Endometrial microvascular endothelial cells (primary cell): ENCODE measurements around the gene DCLRE1A. TPM values are rescaled to one million over a fixed set of nuclear protein-coding genes. Genes with fewer than 3 reads are reported as not detected.

Experiments used
- in situ Hi-C: cut with HindIII; loops from 2 replicates; pipeline ENCODE4 v1.10.0; 2017; ENCODE audit warnings: low sequenced_read_pairs, low pct_unique_long_range_greater_than_20kb; ENCODE audit errors: inconsistent ontology term
- total RNA-seq: library from RNA; depleted of rRNA; stranded (reverse); fragments of >200 nt; gene quantifications from one replicate; pipeline ENCODE4 v1.2.3, GENCODE V29; 2015; ENCODE audit errors: inconsistent ontology term

Gene DCLRE1A
- total RNA-seq, 1 donor from 2014 or later: 6.8 TPM

DNA sequence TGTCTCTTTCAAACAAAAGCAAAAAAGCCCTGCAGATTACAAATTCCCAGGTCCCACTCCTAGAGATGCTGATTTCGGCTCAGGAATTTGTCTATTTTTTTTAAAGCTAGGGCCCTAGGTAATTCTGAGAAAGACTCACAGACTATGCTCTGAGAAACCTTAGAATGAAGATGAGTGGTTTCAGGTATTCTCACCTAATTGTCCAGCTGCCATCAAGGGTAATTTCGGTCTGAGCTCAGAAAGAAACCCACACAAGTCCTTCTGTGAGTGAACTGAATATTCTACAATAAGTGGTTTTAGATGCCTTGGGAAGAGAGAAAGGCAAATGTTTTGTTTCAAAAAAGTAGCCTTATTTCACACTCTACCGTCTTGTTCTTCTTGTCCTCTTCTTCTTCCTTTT is 45.7 kb downstream of the DCLRE1A start:
- in situ Hi-C loops: no loop called here

DNA sequence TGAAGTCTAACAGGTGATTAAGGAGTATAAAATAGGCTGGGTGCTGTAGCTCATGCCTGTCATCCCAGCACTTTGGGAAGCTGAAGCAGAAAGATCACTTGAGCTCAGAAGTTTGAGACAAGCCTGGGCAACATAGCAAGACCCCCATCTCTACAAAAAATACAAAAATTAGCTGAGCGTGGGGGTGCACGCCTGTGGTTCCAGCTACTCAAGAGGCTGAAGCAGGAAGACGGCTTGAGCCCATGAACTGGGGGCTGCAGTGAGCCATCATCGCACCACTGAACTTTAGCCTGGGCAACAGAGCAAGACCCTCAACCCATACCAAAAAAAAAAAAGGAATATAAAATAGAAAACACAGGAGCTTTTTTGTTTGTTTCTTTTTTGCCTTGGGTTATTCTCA is 47.4 kb downstream of the DCLRE1A start:
- in situ Hi-C loops: no loop called here

DNA sequence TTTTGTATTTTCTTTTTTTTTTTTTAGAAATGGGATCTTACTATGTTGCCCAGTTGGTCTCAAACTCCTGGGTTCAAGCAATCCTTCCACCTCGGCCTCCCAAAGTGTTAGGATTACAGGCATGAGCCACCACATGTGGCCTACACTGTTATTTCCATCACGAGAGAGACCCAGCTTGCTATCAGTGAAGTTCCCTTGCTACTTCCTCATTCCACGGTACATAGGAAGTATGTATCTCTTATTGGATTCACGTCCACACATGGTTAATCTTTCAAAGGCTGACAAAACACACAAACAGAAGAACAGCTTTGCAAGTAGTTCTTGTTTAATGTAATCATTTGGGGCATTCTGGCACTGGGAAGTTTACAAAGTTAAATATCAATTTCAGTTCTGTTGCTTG is 50.9 kb downstream of the DCLRE1A start:
- in situ Hi-C loops: no loop called here

DNA sequence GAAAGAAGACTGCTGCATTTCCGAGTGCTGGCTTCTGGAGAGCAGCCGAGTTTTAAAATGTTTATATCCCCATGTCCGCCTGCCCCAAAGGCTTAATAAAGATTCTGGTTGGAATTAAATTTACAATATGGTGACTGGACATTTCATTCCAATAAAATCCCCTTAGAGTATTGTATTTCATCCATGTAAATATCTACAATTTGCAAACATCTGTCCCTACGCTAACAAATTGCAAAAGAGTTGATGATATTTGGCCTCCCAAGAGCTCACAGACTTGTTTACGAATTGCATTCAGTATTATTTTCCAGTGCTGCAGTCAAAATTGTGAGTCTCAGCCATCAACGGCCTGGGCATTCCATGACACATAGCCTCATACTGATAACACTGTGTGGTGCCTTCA is 52.3 kb downstream of the DCLRE1A start:
- in situ Hi-C loops: no loop called here

DNA sequence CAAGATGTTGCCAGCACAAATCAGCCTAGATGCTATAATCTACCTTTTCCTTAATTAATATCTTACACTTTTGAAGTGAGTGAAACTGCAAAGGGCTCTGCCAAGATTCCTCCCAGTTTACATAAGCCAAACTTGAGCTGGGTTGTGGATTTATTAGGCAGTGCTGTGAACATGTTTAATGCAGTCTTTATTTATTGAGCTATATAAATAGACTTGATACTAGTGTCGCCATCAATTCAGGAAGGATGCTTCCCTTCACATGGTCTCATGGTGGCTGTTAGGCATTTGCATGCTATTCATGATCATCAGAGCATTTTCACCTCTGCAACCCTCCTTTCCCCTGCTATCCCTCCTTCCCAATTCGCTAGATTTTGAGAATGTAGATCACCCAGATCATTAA is 62.2 kb downstream of the DCLRE1A start:
- in situ Hi-C loops: no loop called here

DNA sequence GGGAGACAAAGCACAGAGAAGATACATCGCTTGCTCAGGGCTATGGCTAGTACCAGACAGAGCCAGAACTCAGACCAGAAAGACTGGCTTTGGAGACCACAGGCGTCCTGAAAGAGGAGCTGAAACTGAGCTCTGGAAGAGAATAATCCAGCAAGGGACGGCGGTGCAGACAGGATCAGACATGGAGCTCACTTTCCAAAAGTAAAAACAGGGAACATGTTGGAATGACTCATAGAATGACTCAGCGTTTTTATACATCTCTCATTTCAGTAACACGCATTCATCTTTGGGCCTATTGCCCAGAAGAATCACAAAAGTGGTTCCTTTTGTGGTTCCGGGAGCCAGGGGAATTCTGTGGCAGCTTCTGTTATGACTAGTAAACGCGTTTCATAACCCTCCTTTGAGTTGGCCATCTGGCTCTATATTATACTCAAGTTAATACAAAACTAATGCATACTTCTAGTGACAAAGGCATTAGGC is 65.2 kb downstream of the DCLRE1A start:
- in situ Hi-C loops: no loop called here

Other genes starting within 250 kb of the DCLRE1A start
- not detected for gene NRAP, start 190.0 kb downstream of the DCLRE1A start, total RNA-seq
- 71.7 TPM for gene CASP7, start 174.2 kb downstream of the DCLRE1A start, total RNA-seq
- gene PLEKHS1, start 102.4 kb downstream of the DCLRE1A start, total RNA-seq: not detected
- gene NHLRC2, start 579 bp upstream of the DCLRE1A start, total RNA-seq: 13.2 TPM
- gene ADRB1, start 189.8 kb upstream of the DCLRE1A start, total RNA-seq: 2.6 TPM